ENCODE results near the gene ASB13. TPM values are rescaled to one million over a fixed set of nuclear protein-coding genes. Genes with fewer than 3 reads are reported as not detected.

Gene ASB13
- polyA plus RNA-seq, 3 donors, result 13.3 to 44.1 (median 37.8) TPM

- peaks cover 0 to 1% (median 0%) of the 10 kb centered on the region in 3 donors for H3K27me3 Mint-ChIP-seq (ENCODE audit: low read depth in 3 of 3)
- no peak for DNase-seq
- H3K36me3 ChIP-seq (replicated peaks in 1 of 2; ENCODE audit: control insufficient read depth in 1 of 2, insufficient read depth in 2 of 2, low read length in 2 of 2), result no peaks in the 10 kb centered on the region
- TF ChIP-seq, protein P1, sequence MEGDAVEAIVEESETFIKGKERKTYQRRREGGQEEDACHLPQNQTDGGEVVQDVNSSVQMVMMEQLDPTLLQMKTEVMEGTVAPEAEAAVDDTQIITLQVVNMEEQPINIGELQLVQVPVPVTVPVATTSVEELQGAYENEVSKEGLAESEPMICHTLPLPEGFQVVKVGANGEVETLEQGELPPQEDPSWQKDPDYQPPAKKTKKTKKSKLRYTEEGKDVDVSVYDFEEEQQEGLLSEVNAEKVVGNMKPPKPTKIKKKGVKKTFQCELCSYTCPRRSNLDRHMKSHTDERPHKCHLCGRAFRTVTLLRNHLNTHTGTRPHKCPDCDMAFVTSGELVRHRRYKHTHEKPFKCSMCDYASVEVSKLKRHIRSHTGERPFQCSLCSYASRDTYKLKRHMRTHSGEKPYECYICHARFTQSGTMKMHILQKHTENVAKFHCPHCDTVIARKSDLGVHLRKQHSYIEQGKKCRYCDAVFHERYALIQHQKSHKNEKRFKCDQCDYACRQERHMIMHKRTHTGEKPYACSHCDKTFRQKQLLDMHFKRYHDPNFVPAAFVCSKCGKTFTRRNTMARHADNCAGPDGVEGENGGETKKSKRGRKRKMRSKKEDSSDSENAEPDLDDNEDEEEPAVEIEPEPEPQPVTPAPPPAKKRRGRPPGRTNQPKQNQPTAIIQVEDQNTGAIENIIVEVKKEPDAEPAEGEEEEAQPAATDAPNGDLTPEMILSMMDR (IDR thresholded peaks at IDR 0.05), result no peak
- no peaks in the 10 kb centered on the region for H3K9me3 Mint-ChIP-seq
- no peak overlapping the region for H3K4me2 ChIP-seq (replicated peaks; ENCODE audit: extremely low read depth, low read length, poor library complexity, severe bottlenecking)
- intact Hi-C loops (cut with micrococcal nuclease), result no loop called here
- H3K4me3 Mint-ChIP-seq, result no peak overlapping the region
- no peaks in the 10 kb centered on the region for H3K27me3 ChIP-seq (ENCODE audit: control insufficient read depth in 2 of 2, insufficient read depth in 2 of 2, low read length in 2 of 2)
- H3K36me3 Mint-ChIP-seq, result peaks cover 0 to 5% of the 10 kb centered on the region in 2 donors
- peak overlapping the region in 2 of 7 donors; percentile 38 to 46 for H3K27ac Mint-ChIP-seq
- H2AFZ ChIP-seq (ENCODE audit: insufficient read depth, low read depth, low read length, poor library complexity, severe bottlenecking), result no peak overlapping the region
- H4K20me1 ChIP-seq (ENCODE audit: insufficient read depth, low read length), result peaks cover 42% of the 10 kb centered on the region
- H3K4me1 ChIP-seq (ENCODE audit: control insufficient read depth in 1 of 2, insufficient read depth in 2 of 2, low read length in 2 of 2), result peaks cover 4 to 14% of the 10 kb centered on the region in 2 donors
- H3K9ac ChIP-seq (ENCODE audit: insufficient read depth, low read length, poor library complexity, severe bottlenecking), result no peak overlapping the region
- H3K4me3 ChIP-seq (replicated peaks in 1 of 3; ENCODE audit: low read depth in 2 of 3, low read length in 3 of 3), result no peak overlapping the region
- no peak overlapping the region for H3K27ac ChIP-seq (ENCODE audit: low read depth in 1 of 2, low read length in 2 of 2)
- no peaks in the 10 kb centered on the region for H3K9me3 ChIP-seq (replicated peaks in 1 of 2; ENCODE audit: control insufficient read depth in 1 of 2, insufficient read depth in 1 of 2, low read length in 2 of 2)
- peaks cover 95% of the 10 kb centered on the region for H3K79me2 ChIP-seq (ENCODE audit: insufficient read depth, low read length)
- H3K4me1 Mint-ChIP-seq, result peaks cover 24% of the 10 kb centered on the region
Measured at GRCh38 chr10:5708356-5708755, 42.0 kb upstream of the ASB13 start.

GRCh38 chr10:5698062-5698461, 31.7 kb upstream of the ASB13 start:
- no peaks in the 10 kb centered on the region for H3K36me3 ChIP-seq (replicated peaks in 1 of 2; ENCODE audit: control insufficient read depth in 1 of 2, insufficient read depth in 2 of 2, low read length in 2 of 2)
- no peaks in the 10 kb centered on the region for H3K27me3 ChIP-seq (ENCODE audit: control insufficient read depth in 2 of 2, insufficient read depth in 2 of 2, low read length in 2 of 2)
- no peak for DNase-seq
- H3K4me3 Mint-ChIP-seq, result no peak overlapping the region
- H3K27me3 Mint-ChIP-seq (ENCODE audit: low read depth in 3 of 3), result no peaks in the 10 kb centered on the region
- H3K4me1 ChIP-seq (ENCODE audit: control insufficient read depth in 1 of 2, insufficient read depth in 2 of 2, low read length in 2 of 2), result peaks cover 7 to 13% of the 10 kb centered on the region in 2 donors
- H4K20me1 ChIP-seq (ENCODE audit: insufficient read depth, low read length), result peaks cover 99% of the 10 kb centered on the region
- H3K9ac ChIP-seq (ENCODE audit: insufficient read depth, low read length, poor library complexity, severe bottlenecking), result no peak overlapping the region
- H3K9me3 Mint-ChIP-seq, result no peaks in the 10 kb centered on the region
- H3K4me3 ChIP-seq (replicated peaks in 1 of 3; ENCODE audit: low read depth in 2 of 3, low read length in 3 of 3), result no peak overlapping the region
- H3K27ac Mint-ChIP-seq, result peak overlapping the region in 1 of 7 donors; percentile 17
- H3K4me1 Mint-ChIP-seq, result peaks cover 27% of the 10 kb centered on the region
- no peak overlapping the region for H3K27ac ChIP-seq (ENCODE audit: low read depth in 1 of 2, low read length in 2 of 2)
- no peaks in the 10 kb centered on the region for H3K9me3 ChIP-seq (replicated peaks in 1 of 2; ENCODE audit: control insufficient read depth in 1 of 2, insufficient read depth in 1 of 2, low read length in 2 of 2)
- no peak overlapping the region for H2AFZ ChIP-seq (ENCODE audit: insufficient read depth, low read depth, low read length, poor library complexity, severe bottlenecking)
- peaks cover 100% of the 10 kb centered on the region for H3K79me2 ChIP-seq (ENCODE audit: insufficient read depth, low read length)
- H3K36me3 Mint-ChIP-seq, result peaks cover 0 to 3% of the 10 kb centered on the region in 2 donors
- TF ChIP-seq, protein P1 (IDR thresholded peaks at IDR 0.05), result no peak
- intact Hi-C loops (cut with micrococcal nuclease), result no loop called here
- H3K4me2 ChIP-seq (replicated peaks; ENCODE audit: extremely low read depth, low read length, poor library complexity, severe bottlenecking), result no peak overlapping the region
- no CpG with 5 or more reads among the region's 1 CpG for WGBS (ENCODE audit: insufficient coverage)

Measured in CD14-positive monocyte (primary cell).